ENCODE data around the gene SIMC1. TPM values are rescaled to one million over a fixed set of nuclear protein-coding genes. Genes with fewer than 3 reads are reported as not detected.

SIMC1 gene
- total RNA-seq, 1 experiment from 2014 or later = 19.7 TPM

DNA sequence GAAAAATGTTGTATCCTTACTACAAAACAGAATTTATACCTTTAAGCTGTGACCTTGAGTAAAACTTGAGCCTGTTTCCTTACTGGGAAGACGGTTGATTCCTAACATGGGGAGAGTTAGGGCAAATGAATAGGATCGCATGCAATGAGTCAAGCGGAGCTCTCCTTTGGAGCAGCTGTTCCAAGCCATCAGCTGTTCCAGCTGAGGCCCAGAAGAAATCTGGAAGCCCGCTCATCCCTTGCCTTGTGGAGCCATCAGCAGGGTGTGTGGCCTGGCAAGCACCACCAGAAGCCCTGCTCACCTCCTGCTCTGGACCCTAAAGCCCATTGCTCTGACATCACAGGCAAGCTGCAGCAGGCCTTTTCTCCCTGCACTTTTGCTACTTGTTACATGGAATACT, 115.3 kb downstream of the SIMC1 start:
- ATAC-seq (no peak), DNase-seq (ENCODE audit: low read depth, low spot score) (no peak)
- no peaks in the 10 kb centered on the region for H3K9me3 ChIP-seq (ENCODE audit: control insufficient read depth in 1 of 2, insufficient read depth in 1 of 2, low read depth in 1 of 2, low read length in 2 of 2)
- no peak overlapping the region for H3K4me3 ChIP-seq (replicated peaks in 1 of 2; ENCODE audit: low read depth in 1 of 2, low read length in 2 of 2)
- intact Hi-C loops (cut with micrococcal nuclease) = no loop called here
- H4K20me1 ChIP-seq (ENCODE audit: insufficient read depth) = no peaks in the 10 kb centered on the region
- POLR2A ChIA-PET = no interaction called here
- no peak overlapping the region for H2AFZ ChIP-seq (ENCODE audit: low read depth, low read length, poor library complexity, severe bottlenecking)
- RAD21 ChIA-PET (ENCODE audit: low non-redundant PET in 1 of 2, low total read pairs in 2 of 2, uncharacterized antibody in 2 of 2, unreplicated experiment in 2 of 2) = no interaction called here
- no peak for TF ChIP-seq ZNF274 (IDR thresholded peaks at IDR 0.05; ENCODE audit: low read depth, low read length)
- no peak for TF ChIP-seq POLR2A (IDR thresholded peaks at IDR 0.05; ENCODE audit: borderline replicate concordance, extremely low read depth, insufficient read depth, insufficient read length)
- no peak for TF ChIP-seq RAD21 (IDR thresholded peaks at IDR 0.05; ENCODE audit: low read depth)
- peaks cover 77% of the 10 kb centered on the region for H3K79me2 ChIP-seq (ENCODE audit: insufficient read depth, low read length)
- no peaks in the 10 kb centered on the region for H3K9me2 ChIP-seq (ENCODE audit: insufficient read depth)
- no peak overlapping the region for H3K4me2 ChIP-seq (ENCODE audit: low read length)
- no peaks in the 10 kb centered on the region for H3K4me1 ChIP-seq (ENCODE audit: control insufficient read depth in 1 of 2, insufficient read depth in 2 of 2, low read length in 2 of 2)
- H3K36me3 ChIP-seq (ENCODE audit: control insufficient read depth in 1 of 2, insufficient read depth in 2 of 2, low read length in 2 of 2) = peaks cover 29 to 55% of the 10 kb centered on the region in 2 experiments
- no TSS peak for BruUV-seq (replicated peaks)
- no peak overlapping the region for H3K27ac ChIP-seq (ENCODE audit: low read depth, low read length)
- CTCF ChIA-PET = no interaction called here
- H3K9ac ChIP-seq (ENCODE audit: low read length) = no peak overlapping the region
- no peaks in the 10 kb centered on the region for H3K27me3 ChIP-seq (ENCODE audit: insufficient read depth, low read length)

DNA sequence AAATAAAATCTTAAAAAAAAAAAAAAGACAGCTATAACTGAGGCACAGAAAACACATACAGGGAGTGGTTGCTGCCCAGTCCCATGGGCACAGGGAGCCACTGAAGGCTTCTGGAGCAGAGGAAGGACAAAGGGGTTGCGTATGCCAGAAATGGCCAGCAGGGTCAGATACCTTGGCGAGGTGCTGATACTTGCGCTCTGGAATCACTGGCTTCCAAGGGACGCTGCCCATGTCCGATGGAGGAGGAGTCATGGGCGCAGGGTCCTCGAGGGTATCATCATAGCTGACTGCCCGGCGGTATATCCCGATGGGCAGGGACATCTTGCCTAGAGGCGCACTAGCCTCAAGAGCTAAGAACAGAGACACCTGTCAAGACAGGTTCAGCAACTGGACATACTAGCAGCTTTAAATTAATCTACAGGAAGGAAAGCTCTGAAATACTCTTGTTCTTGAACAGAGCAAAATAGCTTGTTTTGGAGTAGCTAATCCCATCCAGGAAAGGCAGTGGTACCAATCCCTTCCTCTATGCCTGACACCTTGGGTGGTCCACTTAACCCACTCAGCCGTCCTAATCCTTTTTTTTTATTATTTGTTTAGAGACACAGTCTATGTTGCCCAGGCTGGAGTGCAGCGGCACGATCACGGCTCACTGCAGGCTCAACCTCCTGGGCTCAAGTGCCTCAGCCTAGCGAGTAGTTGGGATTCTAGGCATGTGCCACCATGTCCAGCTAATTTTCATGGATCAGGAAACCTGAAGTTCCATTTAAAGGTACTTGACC, 117.4 kb downstream of the SIMC1 start:
- no peak for DNase-seq (ENCODE audit: low read depth, low spot score)

More for the DNA sequence above, 117.4 kb downstream of the SIMC1 start:
- POLR2A ChIA-PET = no interaction called here
- Histone ChIP-seq H3K36me3 (ENCODE audit: control insufficient read depth in 1 of 2, insufficient read depth in 2 of 2, low read length in 2 of 2) (peaks cover 24 to 43% of the 10 kb centered on the region in 2 experiments), H3K79me2 (ENCODE audit: insufficient read depth, low read length) (peaks cover 80% of the 10 kb centered on the region), H3K9me2 (ENCODE audit: insufficient read depth) (no peaks in the 10 kb centered on the region), H3K4me2 (ENCODE audit: low read length) (no peak overlapping the region), H2AFZ (ENCODE audit: low read depth, low read length, poor library complexity, severe bottlenecking) (no peak overlapping the region), H4K20me1 (ENCODE audit: insufficient read depth) (0 out of 2 replicates have a peak, but pooled peaks cover 5% of the 10 kb centered on the region), H3K9ac (ENCODE audit: low read length) (no peak overlapping the region), H3K27me3 (ENCODE audit: insufficient read depth, low read length) (no peaks in the 10 kb centered on the region), H3K27ac (ENCODE audit: low read depth, low read length) (no peak overlapping the region), H3K4me1 (ENCODE audit: control insufficient read depth in 1 of 2, insufficient read depth in 2 of 2, low read length in 2 of 2) (peaks cover 0 to 4% of the 10 kb centered on the region in 2 experiments; a peak in 2 of 4 replicates), H3K9me3 (ENCODE audit: control insufficient read depth in 1 of 2, insufficient read depth in 1 of 2, low read depth in 1 of 2, low read length in 2 of 2) (no peaks in the 10 kb centered on the region), H3K4me3 (replicated peaks in 1 of 2; ENCODE audit: low read depth in 1 of 2, low read length in 2 of 2) (no peak overlapping the region)
- intact Hi-C loops (cut with micrococcal nuclease) = no loop called here
- peak; percentile 76 for ATAC-seq
- RAD21 ChIA-PET (ENCODE audit: low non-redundant PET in 1 of 2, low total read pairs in 2 of 2, uncharacterized antibody in 2 of 2, unreplicated experiment in 2 of 2) = no interaction called here
- TF ChIP-seq EGR1 (IDR thresholded peaks at IDR 0.05; ENCODE audit: low read depth) (no peak), ZNF274 (IDR thresholded peaks at IDR 0.05; ENCODE audit: low read depth, low read length) (no peak)
- TF ChIP-seq, protein P1, sequence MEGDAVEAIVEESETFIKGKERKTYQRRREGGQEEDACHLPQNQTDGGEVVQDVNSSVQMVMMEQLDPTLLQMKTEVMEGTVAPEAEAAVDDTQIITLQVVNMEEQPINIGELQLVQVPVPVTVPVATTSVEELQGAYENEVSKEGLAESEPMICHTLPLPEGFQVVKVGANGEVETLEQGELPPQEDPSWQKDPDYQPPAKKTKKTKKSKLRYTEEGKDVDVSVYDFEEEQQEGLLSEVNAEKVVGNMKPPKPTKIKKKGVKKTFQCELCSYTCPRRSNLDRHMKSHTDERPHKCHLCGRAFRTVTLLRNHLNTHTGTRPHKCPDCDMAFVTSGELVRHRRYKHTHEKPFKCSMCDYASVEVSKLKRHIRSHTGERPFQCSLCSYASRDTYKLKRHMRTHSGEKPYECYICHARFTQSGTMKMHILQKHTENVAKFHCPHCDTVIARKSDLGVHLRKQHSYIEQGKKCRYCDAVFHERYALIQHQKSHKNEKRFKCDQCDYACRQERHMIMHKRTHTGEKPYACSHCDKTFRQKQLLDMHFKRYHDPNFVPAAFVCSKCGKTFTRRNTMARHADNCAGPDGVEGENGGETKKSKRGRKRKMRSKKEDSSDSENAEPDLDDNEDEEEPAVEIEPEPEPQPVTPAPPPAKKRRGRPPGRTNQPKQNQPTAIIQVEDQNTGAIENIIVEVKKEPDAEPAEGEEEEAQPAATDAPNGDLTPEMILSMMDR (IDR thresholded peaks at IDR 0.05 in 2 of 3, conservative IDR thresholded peaks at IDR 0.05 in 1 of 3; ENCODE audit: borderline replicate concordance in 1 of 3, insufficient read depth in 1 of 3, low read depth in 2 of 3, low read length in 2 of 3) = peak in 2 of 3 experiments; percentile 22 to 27; a peak in 3 of 6 replicates
- CTCF ChIA-PET = no interaction called here
- BruUV-seq (replicated peaks) = no TSS peak
